ENCODE results near the gene DPYSL4.

Gene DPYSL4

GRCh38 chr10:132178672-132179545 is 7.8 kb upstream of the DPYSL4 start:
- no peak for DNase-seq (ENCODE audit: low spot score)

GRCh38 chr10:132179551-132180392 is 7.0 kb upstream of the DPYSL4 start:
- no peak for DNase-seq (ENCODE audit: low spot score)

DNA sequence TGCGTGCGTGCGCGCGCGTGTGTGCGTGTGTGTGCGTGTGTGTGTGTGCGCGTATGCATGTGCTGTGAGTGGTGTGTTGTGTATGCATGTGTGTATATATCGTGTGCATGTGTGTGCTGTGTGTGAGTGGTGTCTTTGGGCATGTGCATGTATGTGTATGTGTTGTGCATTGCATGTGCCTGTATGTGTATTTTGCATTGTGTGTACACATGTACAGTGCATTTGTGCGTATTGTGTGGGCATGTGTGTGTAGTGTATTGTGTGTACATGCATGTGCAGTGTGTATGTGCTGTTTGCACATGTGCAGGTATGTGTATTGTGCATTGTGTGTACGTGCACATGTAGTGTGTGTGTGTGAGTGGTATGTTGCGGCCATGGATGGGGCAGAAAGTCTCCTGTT is 6.0 kb upstream of the DPYSL4 start:
- DNase-seq (ENCODE audit: low spot score), result no peak

DNA sequence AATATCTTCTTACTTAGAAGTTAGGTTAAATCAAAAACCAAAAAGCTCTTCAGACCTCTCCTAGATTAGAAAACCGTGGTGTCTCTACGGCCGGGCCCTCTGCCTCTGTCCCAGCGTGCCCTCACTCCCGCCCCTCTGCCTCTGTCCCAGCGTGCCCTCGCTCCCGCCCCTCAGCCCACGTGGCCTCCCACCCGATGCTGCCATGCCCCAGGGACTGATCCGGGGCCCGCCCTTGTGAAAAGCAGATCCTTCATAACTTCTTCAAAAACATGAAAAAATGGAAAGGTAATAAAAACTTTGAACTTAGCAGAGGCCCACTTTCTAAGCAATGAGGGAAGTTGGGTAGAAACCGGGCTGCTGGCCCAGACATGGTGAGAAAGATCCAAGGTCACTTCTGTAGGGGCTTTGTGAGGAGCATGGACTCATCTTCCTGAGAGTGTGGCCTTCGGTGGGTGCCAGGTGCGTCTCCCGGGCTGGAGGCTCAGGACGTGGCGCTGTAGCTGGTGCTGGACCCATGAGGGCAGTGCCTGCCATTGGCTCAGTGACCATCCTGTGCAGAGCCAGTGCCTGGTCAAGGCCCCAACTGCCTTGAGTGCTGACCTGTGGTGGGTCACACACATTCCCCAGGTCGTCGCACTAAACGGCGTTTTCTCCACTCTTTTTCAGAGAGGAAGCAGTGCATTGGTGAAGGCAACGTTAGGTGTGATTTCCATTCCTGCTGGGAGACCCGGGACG is 4.9 kb upstream of the DPYSL4 start:
- no peak for DNase-seq (ENCODE audit: low spot score)

DNA sequence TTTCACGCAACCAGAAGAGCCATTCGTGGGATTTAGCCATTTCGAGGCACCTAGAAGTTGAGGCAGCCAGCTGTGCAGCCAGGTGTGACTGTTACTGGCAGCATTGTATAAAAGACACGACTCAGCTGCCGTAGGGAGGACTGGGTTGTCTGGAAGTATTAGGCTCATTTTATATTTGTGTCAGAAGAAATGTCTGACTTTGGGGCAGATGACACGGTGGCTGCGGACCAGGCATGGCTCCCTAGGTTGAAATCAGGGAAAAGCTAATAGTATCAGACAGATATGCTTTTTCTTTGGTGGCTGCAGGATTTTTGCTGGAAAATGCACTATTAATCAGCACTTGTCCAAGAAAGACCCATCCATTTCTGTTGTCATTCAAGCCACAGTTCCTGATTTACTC is 4.2 kb upstream of the DPYSL4 start:
- DNase-seq (ENCODE audit: low spot score), result no peak

DNA sequence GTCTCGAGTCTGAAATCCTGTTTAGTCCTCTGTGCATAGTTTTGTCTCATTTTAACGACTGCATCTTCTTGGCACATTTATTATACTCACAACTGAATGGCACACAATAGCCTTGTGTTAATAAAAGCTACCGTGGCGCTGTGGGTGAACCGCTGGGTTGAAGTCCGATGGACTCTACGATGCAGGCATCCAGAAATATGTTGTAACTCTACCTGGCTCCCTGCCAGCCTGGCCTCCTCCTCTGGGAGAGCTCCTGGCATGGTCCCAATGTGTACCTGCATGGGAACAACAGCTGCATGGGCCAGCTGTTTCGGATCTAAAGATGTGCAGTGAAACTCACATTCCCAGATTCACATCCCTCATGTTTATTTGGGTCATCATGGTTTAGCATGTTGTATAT is 3.7 kb upstream of the DPYSL4 start:
- DNase-seq (ENCODE audit: low spot score), result no peak

GRCh38 chr10:132184816-132185593 is 1.7 kb upstream of the DPYSL4 start:
- DNase-seq (ENCODE audit: low spot score), result no peak

DNA sequence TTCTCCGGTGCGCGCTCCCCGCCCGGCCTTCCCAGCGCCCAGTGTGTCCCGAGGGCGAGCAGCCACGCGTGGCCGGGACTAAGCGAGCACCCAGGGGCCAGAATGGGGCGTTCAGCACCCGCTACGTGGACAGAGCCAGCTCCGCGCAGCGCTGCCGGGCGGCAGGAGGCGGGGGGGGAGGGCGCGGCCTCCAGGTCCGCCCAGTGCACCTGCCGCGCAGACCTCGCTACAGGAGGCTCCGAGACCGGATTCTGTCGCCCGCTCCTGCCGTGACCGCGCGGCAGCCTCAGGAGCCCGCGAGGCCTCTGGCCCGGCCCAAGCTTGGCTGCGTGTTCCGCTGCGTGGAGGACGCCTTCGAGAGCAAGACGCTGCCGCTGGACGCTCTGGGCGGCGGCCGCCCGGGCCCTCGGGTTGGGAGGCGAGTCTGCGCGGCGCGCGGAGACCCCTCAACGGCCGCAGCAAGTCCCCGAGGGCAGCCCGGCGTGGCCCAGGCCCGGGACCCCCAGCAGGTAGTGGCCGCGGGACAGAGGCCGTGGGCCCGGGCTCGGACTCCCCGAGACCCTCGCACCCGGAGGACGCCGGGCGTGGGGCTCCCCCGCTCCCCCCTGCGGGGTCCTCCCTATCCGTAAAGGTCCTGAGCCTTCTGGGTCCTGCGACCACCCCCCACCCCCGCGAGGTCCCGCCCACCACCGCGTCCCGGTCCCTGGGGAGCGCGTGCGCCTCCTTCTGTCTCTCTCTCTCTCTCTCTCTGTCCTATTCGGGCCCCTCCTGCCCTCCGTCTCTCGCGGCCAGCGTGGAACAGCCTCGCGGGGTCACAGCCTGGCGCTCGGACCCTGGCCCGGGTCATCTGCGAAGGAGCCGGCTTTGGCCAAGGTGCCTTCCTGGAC is 904 bp upstream of the DPYSL4 start:
- no peak for DNase-seq (ENCODE audit: low spot score)

DNA sequence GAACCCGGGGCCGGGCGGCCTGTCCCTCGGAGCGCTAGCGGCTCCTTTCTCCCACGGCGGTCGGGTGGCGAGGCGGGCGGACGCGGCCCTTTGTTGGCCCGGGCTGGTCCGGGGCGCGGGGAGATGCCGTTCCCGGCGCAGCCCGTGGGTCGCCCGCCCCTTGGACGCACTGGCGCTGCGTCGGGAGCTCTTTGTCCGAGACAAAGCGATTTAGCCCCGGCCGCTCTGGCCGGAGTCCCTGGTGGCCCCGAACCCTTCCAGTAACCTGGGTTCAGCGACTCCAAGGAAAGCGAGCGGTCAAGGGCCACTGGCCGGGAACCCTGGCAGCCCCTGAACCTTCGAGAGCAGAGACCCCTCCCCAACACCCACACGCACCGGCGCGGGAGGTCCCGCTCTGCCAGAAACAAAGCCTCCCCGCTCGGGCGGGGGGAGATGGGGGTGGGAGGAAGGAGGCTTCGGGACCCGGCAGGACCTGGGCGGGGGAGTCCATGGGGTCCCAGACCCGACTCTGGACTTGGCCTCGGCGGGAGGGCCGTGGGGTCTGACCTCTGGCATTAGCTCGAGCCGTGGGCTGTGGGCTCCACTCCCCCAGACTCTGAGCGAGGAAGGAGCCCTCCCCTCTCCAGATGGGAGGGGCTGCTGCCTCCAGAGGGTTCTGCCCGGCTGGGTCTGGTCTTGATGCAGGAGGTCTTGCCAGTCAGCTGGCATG is 836 bp downstream of the DPYSL4 start:
- no peak for DNase-seq (ENCODE audit: low spot score)

DNA sequence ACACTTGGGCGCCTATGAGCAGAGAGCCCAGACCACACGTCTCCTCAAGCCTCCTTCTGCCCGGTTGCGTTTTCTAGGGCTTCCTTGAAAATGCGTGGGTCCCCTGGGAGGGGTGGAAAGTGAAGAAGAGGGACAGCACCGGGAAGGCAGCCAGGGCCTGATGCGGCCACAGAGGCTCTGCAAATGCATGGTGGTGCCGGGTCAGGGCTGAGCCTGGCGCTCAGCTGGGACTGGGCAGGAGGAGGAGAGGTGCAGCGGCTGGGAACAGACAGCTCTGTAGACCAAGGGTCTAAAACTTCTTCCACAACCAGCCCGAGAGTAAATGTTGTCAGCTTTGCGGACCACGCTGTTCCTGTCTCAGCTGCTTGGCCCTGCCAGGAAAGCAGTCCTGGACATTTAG is 1.6 kb downstream of the DPYSL4 start:
- no peak for DNase-seq (ENCODE audit: low spot score)

- no peak for DNase-seq (ENCODE audit: low spot score)
These were observed 2.3 kb downstream of the DPYSL4 start for GRCh38 chr10:132189016-132189415.

DNA sequence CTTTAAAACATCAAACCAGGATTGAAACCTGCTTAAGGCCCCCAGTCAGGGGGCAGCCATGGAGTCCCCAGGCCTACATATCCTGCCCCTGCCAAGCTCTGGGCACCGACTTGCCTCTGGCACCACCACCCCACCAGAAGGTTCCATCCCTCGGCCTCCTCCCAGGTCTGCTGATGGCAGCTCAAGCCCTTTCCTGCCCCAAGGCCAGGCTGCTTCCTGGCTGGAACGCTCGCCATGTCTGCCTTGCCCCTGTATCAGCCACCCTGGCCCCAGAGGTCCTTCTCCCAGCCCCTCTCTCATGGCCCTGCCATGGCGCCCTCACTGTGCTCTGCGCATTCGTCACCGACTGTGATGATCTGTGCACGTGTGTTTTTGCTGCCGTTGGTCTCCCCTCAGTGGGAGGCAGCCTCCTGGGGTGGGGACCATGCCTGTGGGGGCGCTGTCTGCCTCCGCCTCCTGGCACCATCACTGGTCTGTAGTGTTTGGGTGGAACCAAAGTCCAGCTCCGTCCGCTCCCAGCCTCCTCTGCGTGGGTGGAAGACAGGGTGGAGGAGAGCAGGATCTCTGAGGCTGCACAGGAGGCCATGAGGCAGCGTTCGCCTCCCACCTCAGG is 3.2 kb downstream of the DPYSL4 start:
- no peak for DNase-seq (ENCODE audit: low spot score)

- DNase-seq (ENCODE audit: low spot score), result no peak
These were observed 5.6 kb downstream of the DPYSL4 start for GRCh38 chr10:132192076-132192975.

DNA sequence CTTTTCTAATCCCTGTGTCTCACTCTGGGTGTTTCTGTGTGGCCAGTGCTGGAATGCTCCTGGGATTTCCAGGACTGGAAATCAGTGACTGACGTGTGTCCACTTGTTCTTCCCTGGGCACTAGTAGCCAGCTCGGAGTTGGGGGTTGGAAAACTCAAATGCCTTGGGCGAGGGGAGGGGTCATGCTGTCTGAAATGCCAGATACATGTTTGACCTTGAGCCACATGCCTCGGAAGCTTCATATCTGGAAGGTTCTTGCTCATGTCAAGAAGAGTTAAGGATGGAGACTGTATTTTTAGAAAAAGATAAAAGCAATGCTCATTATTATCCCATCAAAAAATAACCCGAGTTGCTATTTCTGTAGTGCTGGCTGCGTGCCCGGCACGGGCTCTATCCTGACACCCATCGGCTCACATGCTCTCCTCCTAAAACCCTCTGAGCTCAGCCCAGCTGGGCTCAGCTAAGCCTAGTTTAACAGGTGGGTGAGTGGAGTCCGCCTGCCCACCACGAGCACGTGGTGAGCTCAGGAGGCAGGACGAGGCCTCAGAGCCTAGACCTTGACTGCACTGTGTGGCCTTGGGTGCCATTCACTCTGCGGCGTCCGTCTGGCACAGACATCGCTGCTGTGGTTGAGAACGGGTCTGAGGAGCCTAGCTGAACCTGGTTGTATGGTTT is 6.4 kb downstream of the DPYSL4 start:
- no peak for DNase-seq (ENCODE audit: low spot score)

DNA sequence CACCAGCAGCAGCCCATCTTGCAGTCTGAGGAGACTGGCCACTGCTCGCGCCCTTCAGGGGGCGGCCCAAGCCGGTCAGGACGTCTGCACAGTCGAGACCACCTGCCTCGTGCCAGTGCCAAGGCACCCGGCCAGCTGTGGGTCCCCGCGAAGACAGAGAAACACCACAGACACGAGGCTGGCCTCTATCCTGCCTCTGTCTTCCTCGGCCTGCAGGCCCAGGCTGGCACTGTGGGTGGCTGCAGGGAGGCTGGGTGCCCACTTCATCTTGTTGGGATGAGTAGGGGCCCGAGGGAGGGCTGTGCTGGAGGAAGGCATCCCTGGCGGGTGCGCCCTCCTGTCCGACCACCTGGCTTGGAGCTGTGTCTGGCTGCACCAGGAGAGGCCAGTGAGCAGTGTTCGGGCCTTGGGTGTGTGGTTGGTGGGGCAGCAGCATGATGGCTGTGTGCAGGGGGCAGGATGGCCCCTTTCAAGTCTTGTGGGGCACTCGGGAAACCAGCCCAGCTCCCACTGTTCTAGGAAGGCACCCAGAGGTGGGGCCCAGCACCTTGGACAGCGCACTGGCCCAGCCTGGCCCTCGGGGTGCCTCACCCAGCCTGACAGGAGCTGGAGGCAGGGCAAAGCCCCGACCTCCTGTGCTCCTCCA is 7.3 kb downstream of the DPYSL4 start:
- DNase-seq (ENCODE audit: low spot score), result no peak

- DNase-seq (ENCODE audit: low spot score), result no peak
These were observed 8.0 kb downstream of the DPYSL4 start for GRCh38 chr10:132194726-132195125.

GRCh38 chr10:132195366-132196075 is 8.8 kb downstream of the DPYSL4 start:
- DNase-seq (ENCODE audit: low spot score), result no peak

Measured in cerebellar cortex (tissue), 1 donor.